Fibroblast of lung (primary cell): ENCODE measurements around the gene ANKRD24. TPM values are rescaled to one million over a fixed set of nuclear protein-coding genes. Genes with fewer than 3 reads are reported as not detected.

Source experiments
- DNase-seq, 2 donors: peaks; one replicate each; pipeline versions ENCODE4 v3.0.0 to v3.0.0-alpha.2; 2010; ENCODE audit warnings: low read depth in 2 of 2
- H2AFZ ChIP-seq: 2 replicates; pipeline ENCODE4 v1.5.1; 2012; ENCODE audit warnings: low read length, control low read depth, inconsistent platforms
- H3K27ac ChIP-seq: 2 replicates; pipeline ENCODE4 v1.5.1; 2011; ENCODE audit warnings: low read length, control low read depth; ENCODE audit not compliant: insufficient read depth
- H3K27me3 ChIP-seq: 2 replicates; pipeline ENCODE4 v1.5.1; 2011; ENCODE audit warnings: mild to moderate bottlenecking, low read length; ENCODE audit not compliant: control insufficient read depth, insufficient read depth
- H3K36me3 ChIP-seq: 2 replicates; pipeline ENCODE4 v1.5.1; 2011; ENCODE audit warnings: low read length; ENCODE audit not compliant: control insufficient read depth, insufficient read depth
- H3K4me1 ChIP-seq: 2 replicates; pipeline ENCODE4 v1.5.1; 2011; ENCODE audit warnings: low read length; ENCODE audit not compliant: control insufficient read depth, insufficient read depth; ENCODE audit errors: extremely low read depth
- H3K4me2 ChIP-seq: 2 replicates; pipeline ENCODE4 v1.5.1; 2011; ENCODE audit warnings: low read length, control low read depth; ENCODE audit not compliant: insufficient read depth; ENCODE audit errors: extremely low read depth
- H3K4me3 ChIP-seq, 4 experiments: fragments of 200-600 bp in 1 of 4; sonication (generic) in 1 of 4; replicated peaks in 1 of 4; 2 replicates each; pipeline ENCODE4 v1.5.1; 2011 to 2016; ENCODE audit warnings: low read length in 4 of 4, low read depth in 3 of 4, mild to moderate bottlenecking in 3 of 4, control low read depth in 2 of 4, inconsistent platforms in 1 of 4, mixed read lengths in 1 of 4; ENCODE audit not compliant: insufficient read depth in 1 of 4; ENCODE audit errors: control extremely low read depth in 1 of 4
- H3K79me2 ChIP-seq: 2 replicates; pipeline ENCODE4 v1.5.1; 2012; ENCODE audit warnings: mild to moderate bottlenecking, low read length, inconsistent platforms; ENCODE audit not compliant: control insufficient read depth, insufficient read depth
- H3K9ac ChIP-seq: 2 replicates; pipeline ENCODE4 v1.5.1; 2011; ENCODE audit warnings: mild to moderate bottlenecking, low read length, control low read depth; ENCODE audit not compliant: insufficient read depth
- H3K9me3 ChIP-seq: 2 replicates; pipeline ENCODE4 v1.5.1; 2012; ENCODE audit warnings: low read depth, low read length; ENCODE audit not compliant: control insufficient read depth, insufficient read depth
- H4K20me1 ChIP-seq: 2 replicates; pipeline ENCODE4 v1.5.1; 2011; ENCODE audit warnings: low read length; ENCODE audit not compliant: control insufficient read depth, insufficient read depth; ENCODE audit errors: extremely low read depth
- EZH2 ChIP-seq: IDR thresholded peaks from 2 replicates; pipeline ENCODE4 v1.5.1; 2012; ENCODE audit warnings: low read length, control low read depth, mild to moderate bottlenecking; ENCODE audit errors: missing control alignments
- polyA plus RNA-seq, 2 donors: library from polyadenylated mRNA; depleted of rRNA in 1 of 2; stranded (reverse) in 1 of 2; unstranded in 1 of 2; fragments of >200 nt; gene quantifications; 2 replicates each; pipeline ENCODE4 v1.2.1, GENCODE V29; 2011 to 2012; ENCODE audit warnings: missing spikeins in 1 of 2
- total RNA-seq: library from RNA; depleted of rRNA; stranded (reverse); fragments of >200 nt; gene quantifications from 2 replicates; pipeline ENCODE4 v1.2.1, GENCODE V29; 2014
- TF ChIP-seq, protein P1 (sequence below), 2 donors: IDR thresholded peaks in 1 of 2; conservative IDR thresholded peaks in 1 of 2; 1 replicate in 1 of 2; 2 replicates in 1 of 2; pipeline ENCODE4 v1.5.1; 2011 to 2012; ENCODE audit warnings: low read length in 2 of 2, control low read depth in 1 of 2, inconsistent platforms in 1 of 2, low read depth in 1 of 2, mild to moderate bottlenecking in 1 of 2

ANKRD24 gene
- total and polyA plus RNA-seq, 2 donors (not counting 1 experiment from before 2014, with no cell fraction given) = 0.14 to 2.3 TPM

DNA sequence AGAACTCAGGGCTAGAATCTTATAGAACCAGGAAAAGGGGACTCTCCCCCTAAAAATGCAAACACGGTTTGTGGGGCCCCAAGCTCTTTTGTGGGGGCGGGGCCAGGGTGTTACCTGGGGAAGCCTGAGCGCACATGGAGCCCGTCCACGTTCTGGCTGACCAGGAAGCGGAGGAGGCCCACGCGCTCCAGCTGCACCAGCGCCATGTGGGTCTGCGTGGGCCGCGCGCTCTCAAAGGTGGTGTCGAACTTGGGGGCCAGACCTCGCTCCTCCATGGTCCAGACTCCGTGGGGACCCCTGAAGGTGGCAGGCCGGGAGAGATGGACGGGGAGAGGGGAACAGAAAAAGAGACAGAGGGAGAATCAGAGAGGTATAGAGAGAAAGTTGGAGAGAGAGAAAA lies 3.5 kb upstream of the ANKRD24 start:
- H3K27me3 ChIP-seq = no peaks in the 10 kb centered on the region
- H3K36me3 ChIP-seq = peaks cover 4% of the 10 kb centered on the region
- DNase-seq = no peak
- H3K79me2 ChIP-seq = peaks cover 10% of the 10 kb centered on the region
- no peak overlapping the region for H3K4me2 ChIP-seq
- no peak overlapping the region for H3K27ac ChIP-seq
- no peak overlapping the region for H2AFZ ChIP-seq
- H3K4me3 ChIP-seq = no peak overlapping the region
- no peaks in the 10 kb centered on the region for H3K4me1 ChIP-seq
- no peaks in the 10 kb centered on the region for H4K20me1 ChIP-seq
- H3K9me3 ChIP-seq = no peaks in the 10 kb centered on the region
- TF ChIP-seq, protein P1, sequence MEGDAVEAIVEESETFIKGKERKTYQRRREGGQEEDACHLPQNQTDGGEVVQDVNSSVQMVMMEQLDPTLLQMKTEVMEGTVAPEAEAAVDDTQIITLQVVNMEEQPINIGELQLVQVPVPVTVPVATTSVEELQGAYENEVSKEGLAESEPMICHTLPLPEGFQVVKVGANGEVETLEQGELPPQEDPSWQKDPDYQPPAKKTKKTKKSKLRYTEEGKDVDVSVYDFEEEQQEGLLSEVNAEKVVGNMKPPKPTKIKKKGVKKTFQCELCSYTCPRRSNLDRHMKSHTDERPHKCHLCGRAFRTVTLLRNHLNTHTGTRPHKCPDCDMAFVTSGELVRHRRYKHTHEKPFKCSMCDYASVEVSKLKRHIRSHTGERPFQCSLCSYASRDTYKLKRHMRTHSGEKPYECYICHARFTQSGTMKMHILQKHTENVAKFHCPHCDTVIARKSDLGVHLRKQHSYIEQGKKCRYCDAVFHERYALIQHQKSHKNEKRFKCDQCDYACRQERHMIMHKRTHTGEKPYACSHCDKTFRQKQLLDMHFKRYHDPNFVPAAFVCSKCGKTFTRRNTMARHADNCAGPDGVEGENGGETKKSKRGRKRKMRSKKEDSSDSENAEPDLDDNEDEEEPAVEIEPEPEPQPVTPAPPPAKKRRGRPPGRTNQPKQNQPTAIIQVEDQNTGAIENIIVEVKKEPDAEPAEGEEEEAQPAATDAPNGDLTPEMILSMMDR (conservative IDR thresholded peaks at IDR 0.05 in 1 of 2, IDR thresholded peaks at IDR 0.05 in 1 of 2; ENCODE audit: low read depth in 1 of 2, low read length in 2 of 2) = no peak
- TF ChIP-seq EZH2 = no peak
- no peak overlapping the region for H3K9ac ChIP-seq

- no peak for DNase-seq
- Histone ChIP-seq H3K9me3 (no peaks in the 10 kb centered on the region), H3K4me1 (no peaks in the 10 kb centered on the region), H3K36me3 (no peaks in the 10 kb centered on the region), H3K27me3 (no peaks in the 10 kb centered on the region), H3K27ac (no peak overlapping the region), H2AFZ (no peak overlapping the region), H3K4me2 (no peak overlapping the region), H4K20me1 (no peaks in the 10 kb centered on the region), H3K4me3 (peak overlapping the region in 2 of 4 experiments; percentile 5 to 97), H3K79me2 (peaks cover 10% of the 10 kb centered on the region), H3K9ac (no peak overlapping the region)
- TF ChIP-seq, protein P1 (conservative IDR thresholded peaks at IDR 0.05 in 1 of 2, IDR thresholded peaks at IDR 0.05 in 1 of 2; ENCODE audit: low read depth in 1 of 2, low read length in 2 of 2) = no peak
- no peak for TF ChIP-seq EZH2
Observed at GRCh38 chr19:4181053-4181508, 1.4 kb upstream of the ANKRD24 start.

GRCh38 chr19:4183967-4184717 lies 1.7 kb downstream of the ANKRD24 start:
- TF ChIP-seq EZH2 = no peak
- TF ChIP-seq, protein P1 (conservative IDR thresholded peaks at IDR 0.05 in 1 of 2, IDR thresholded peaks at IDR 0.05 in 1 of 2; ENCODE audit: low read depth in 1 of 2, low read length in 2 of 2) = no peak
- no peak overlapping the region for H2AFZ ChIP-seq
- H3K9me3 ChIP-seq = no peaks in the 10 kb centered on the region
- no peaks in the 10 kb centered on the region for H4K20me1 ChIP-seq
- no peaks in the 10 kb centered on the region for H3K36me3 ChIP-seq
- no peak overlapping the region for H3K27ac ChIP-seq
- no peak overlapping the region for H3K9ac ChIP-seq
- peaks cover 10% of the 10 kb centered on the region for H3K79me2 ChIP-seq
- H3K4me1 ChIP-seq = no peaks in the 10 kb centered on the region
- no peak overlapping the region for H3K4me3 ChIP-seq
- DNase-seq = no peak
- H3K27me3 ChIP-seq = no peaks in the 10 kb centered on the region
- H3K4me2 ChIP-seq = no peak overlapping the region
